Breast epithelium (tissue), 3 donors: ENCODE data around the gene CTNNA2.

Experiments used
- CTCF ChIP-seq, 3 donors: fragments of 450-650 bp; IDR thresholded peaks; one replicate each; pipeline ENCODE4 v1.5.1; 2016 to 2017; ENCODE audit warnings: antibody characterized with exemption in 3 of 3, mild to moderate bottlenecking in 3 of 3, moderate library complexity in 3 of 3
- POLR2A ChIP-seq: fragments of 450-650 bp; IDR thresholded peaks from one replicate; pipeline ENCODE4 v1.6.1; 2016; ENCODE audit warnings: antibody characterized with exemption, mild to moderate bottlenecking, moderate library complexity

GRCh38 chr2:80496775-80497174, 983.9 kb downstream of the CTNNA2 start:
- no peak for TF ChIP-seq CTCF (IDR thresholded peaks at IDR 0.05)
- no peak for TF ChIP-seq POLR2A
